ENCODE results near the gene TMEM107.

DNA sequence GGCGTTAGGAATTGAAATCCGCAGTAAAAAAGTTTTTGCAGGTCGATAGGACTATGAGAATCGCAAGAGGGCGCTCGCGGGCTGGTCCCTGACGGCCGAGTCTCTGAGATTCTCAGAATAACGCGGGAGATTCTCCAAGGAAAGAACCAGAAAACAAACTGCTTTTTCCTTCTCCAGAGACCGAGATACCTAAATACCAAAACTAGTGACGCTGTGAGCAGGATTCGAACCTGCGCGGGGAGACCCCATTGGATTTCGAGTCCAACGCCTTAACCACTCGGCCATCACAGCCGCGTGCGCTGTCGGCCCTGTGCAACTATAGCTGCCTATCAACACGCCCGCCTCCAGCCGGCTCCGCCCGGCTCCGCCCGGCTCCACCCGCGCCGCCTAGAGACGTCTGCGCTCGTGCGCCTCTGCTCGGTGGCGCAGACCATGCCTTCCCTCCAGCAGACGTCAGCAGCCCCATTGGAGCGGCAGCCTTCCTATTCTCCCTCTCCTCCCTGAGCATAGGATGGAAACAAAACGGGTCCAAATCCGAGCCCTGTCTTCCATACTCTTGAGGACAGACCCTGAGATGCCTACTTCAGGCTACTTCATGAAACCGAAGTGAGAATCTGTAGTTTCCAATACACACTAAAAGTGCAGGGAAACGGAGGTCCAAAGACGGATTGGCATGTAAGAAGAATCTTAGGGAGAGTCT lies 37.4 kb downstream of the TMEM107 start:
- TF ChIP-seq POLR2A (IDR thresholded peaks at IDR 0.05; ENCODE audit: low read length) (peak; percentile 81), GATA1 (IDR thresholded peaks at IDR 0.05; ENCODE audit: low read depth, low read length) (no peak)

Data from erythroblast (primary cell).